BLaER1 (cell line): ENCODE data around the gene SYNE1.
"Not testable (repeated sequence)": the region's sequence is repeated elsewhere in the genome, so short reads cannot be mapped to it uniquely, and the experiment has no call there.

Experiments
- H3K27ac ChIP-seq: shearing (Covaris generic); formaldehyde crosslinking; 2 replicates; pipeline ENCODE4 v1.8.1; 2022
- H3K27me3 ChIP-seq: shearing (Covaris generic); formaldehyde crosslinking; 2 replicates; pipeline ENCODE4 v1.8.1; 2022
- H3K36me3 ChIP-seq: shearing (Covaris generic); formaldehyde crosslinking; 2 replicates; pipeline ENCODE4 v1.8.1; 2022
- H3K4me1 ChIP-seq: shearing (Covaris generic); formaldehyde crosslinking; 2 replicates; pipeline ENCODE4 v1.8.1; 2022
- H3K4me2 ChIP-seq: shearing (Covaris generic); formaldehyde crosslinking; 2 replicates; pipeline ENCODE4 v1.8.1; 2022
- H3K4me3 ChIP-seq: shearing (Covaris generic); formaldehyde crosslinking; 2 replicates; pipeline ENCODE4 v1.8.1; 2022
- H3K9ac ChIP-seq: shearing (Covaris generic); formaldehyde crosslinking; 2 replicates; pipeline ENCODE4 v1.8.1; 2022
- H3K9me3 ChIP-seq: shearing (Covaris generic); formaldehyde crosslinking; 2 replicates; pipeline ENCODE4 v1.8.1; 2022
- H4K20me1 ChIP-seq: shearing (Covaris generic); formaldehyde crosslinking; 2 replicates; pipeline ENCODE4 v1.8.1; 2022
- Cebpa-rat ChIP-seq: shearing (Covaris generic); IDR thresholded peaks from 2 replicates; pipeline ENCODE4 v1.8.1; 2022

SYNE1 gene, protein sequence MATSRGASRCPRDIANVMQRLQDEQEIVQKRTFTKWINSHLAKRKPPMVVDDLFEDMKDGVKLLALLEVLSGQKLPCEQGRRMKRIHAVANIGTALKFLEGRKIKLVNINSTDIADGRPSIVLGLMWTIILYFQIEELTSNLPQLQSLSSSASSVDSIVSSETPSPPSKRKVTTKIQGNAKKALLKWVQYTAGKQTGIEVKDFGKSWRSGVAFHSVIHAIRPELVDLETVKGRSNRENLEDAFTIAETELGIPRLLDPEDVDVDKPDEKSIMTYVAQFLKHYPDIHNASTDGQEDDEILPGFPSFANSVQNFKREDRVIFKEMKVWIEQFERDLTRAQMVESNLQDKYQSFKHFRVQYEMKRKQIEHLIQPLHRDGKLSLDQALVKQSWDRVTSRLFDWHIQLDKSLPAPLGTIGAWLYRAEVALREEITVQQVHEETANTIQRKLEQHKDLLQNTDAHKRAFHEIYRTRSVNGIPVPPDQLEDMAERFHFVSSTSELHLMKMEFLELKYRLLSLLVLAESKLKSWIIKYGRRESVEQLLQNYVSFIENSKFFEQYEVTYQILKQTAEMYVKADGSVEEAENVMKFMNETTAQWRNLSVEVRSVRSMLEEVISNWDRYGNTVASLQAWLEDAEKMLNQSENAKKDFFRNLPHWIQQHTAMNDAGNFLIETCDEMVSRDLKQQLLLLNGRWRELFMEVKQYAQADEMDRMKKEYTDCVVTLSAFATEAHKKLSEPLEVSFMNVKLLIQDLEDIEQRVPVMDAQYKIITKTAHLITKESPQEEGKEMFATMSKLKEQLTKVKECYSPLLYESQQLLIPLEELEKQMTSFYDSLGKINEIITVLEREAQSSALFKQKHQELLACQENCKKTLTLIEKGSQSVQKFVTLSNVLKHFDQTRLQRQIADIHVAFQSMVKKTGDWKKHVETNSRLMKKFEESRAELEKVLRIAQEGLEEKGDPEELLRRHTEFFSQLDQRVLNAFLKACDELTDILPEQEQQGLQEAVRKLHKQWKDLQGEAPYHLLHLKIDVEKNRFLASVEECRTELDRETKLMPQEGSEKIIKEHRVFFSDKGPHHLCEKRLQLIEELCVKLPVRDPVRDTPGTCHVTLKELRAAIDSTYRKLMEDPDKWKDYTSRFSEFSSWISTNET (N-terminal part only)

DNA sequence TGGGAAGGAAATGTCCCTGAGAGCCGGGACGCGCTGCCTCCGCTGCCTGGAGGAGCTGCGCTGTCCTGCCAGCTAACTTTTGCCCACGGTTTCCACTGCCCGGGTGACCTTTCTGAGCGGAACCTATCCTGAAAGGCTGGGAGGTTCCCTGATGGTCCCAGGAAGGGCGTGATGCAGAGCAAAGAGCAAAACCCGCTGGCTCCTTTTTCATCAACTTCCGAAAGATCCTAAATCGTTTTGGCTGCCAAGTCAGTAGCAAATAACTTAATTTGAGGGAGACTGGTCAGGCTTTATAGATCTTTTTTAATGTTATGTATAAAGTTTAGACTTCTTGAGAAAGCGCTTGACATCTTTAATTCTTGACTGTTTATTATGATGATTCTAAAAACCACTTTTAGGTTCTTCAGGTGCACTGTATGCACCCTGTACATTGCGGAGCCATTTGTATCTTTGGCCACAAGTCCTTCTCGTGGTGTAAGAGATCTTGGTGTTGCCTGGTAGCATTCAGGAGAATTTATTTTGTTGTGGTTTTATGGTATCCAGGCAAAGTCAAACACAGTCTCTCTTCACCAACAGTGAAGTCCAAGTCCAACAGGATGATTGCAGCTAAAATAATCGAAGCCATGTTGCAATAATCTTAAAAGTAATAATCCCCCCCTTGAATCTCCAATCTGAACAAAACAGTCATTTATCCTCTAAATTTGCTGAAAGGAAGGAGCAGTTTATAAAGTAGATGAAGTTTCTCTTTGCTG lies at the start of gene SYNE1:
Gene SYNE1 (minus strand): TSS at position 67 of the 752 bp plus-strand sequence. CDS start 9,031 bp downstream, outside the sequence.
- no peak within 1 kb of the TSS for H3K27ac ChIP-seq
- H3K9me3 ChIP-seq, result peaks cover 10% of the 10 kb centered on the region
- H3K27me3 ChIP-seq, result no peaks in the 10 kb centered on the region
- H3K9ac ChIP-seq, result no peak within 1 kb of the TSS
- no peak for TF ChIP-seq Cebpa-rat
- no peaks in the 10 kb centered on the region for H4K20me1 ChIP-seq
- no peaks in the 10 kb centered on the region for H3K36me3 ChIP-seq
- H3K4me2 ChIP-seq, result no peak within 1 kb of the TSS
- H3K4me1 ChIP-seq, result no peaks in the 10 kb centered on the region
- no peak within 1 kb of the TSS for H3K4me3 ChIP-seq

DNA sequence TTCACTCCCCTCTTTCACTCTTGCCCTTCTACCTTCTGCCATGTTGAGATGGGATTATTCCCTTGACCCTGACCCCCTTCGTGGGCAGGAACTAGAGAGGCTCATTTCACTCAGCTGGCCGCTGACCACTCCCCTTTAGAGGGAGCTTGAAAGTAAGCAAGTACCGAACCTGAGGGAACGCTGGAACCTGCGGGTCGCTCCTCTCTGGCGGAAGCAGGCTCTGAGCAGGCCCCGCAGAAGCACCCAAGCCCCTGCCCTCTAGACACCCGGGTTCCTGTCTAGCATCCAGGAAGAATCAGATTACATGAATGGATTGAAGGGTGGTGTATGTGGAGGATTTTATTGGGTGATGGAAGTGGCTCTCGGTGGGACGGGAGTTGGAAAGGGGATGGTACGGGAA lies 48.7 kb upstream of the SYNE1 start:
- H4K20me1 ChIP-seq, result no peaks in the 10 kb centered on the region
- no peaks in the 10 kb centered on the region for H3K9me3 ChIP-seq
- H3K27me3 ChIP-seq, result no peaks in the 10 kb centered on the region
- no peak overlapping the region for H3K9ac ChIP-seq
- peaks cover 10% of the 10 kb centered on the region; the same call in 1 of the 2 replicates for H3K4me1 ChIP-seq
- TF ChIP-seq Cebpa-rat, result no peak
- H3K27ac ChIP-seq, result no peak overlapping the region
- no peaks in the 10 kb centered on the region for H3K36me3 ChIP-seq
- H3K4me2 ChIP-seq, result no peak overlapping the region
- no peak overlapping the region for H3K4me3 ChIP-seq

DNA sequence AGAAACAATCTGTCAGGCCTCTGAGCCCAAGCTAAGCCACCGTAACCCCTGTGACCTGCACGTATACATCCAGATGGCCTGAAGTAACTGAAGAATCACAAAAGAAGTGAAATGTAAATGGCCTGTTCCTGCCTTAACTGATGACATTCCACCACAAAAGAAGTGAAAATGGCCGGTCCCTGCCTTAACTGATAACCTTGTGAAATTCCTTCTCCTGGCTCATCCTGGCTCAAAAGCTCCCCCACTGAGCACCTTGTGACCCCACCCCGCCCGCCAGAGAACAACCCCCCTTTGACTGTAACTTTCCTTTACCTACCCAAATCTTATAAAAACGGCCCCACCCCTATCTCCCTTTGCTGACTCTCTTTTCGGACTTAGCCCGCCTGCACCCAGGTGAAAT lies 45.8 kb upstream of the SYNE1 start:
- not testable (repeated sequence) for H3K9me3 ChIP-seq, H3K9ac ChIP-seq, H3K27me3 ChIP-seq, H3K27ac ChIP-seq, H3K4me2 ChIP-seq, H4K20me1 ChIP-seq, H3K4me3 ChIP-seq, H3K36me3 ChIP-seq
- H3K4me1 ChIP-seq, result peaks cover 14% of the 10 kb centered on the region; the same call in 1 of the 2 replicates

DNA sequence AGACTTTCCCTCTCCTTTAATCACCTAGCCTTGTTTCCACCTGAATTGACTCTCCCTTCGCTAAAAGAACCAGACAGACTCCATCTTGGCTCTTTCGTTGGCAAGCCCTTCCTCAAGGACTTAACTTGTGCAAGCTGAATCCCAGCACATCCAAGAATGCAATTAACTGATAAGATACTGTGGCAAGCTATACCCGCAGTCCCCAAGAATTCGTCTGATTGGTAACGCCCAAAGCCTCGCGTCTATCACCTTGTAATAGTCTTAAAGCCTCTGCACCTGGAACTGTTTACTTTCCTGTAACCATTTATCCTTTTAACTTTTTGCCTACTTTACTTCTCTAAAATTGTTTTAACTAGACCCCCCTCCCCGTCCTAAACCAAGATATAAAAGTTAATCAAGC lies 45.0 kb upstream of the SYNE1 start:
- Histone ChIP-seq H3K9ac (no peak overlapping the region), H3K27ac (no peak overlapping the region), H3K4me3 (no peak overlapping the region), H3K4me2 (no peak overlapping the region), H3K36me3 (no peaks in the 10 kb centered on the region), H3K9me3 (no peaks in the 10 kb centered on the region), H3K4me1 (peaks cover 14% of the 10 kb centered on the region; the same call in 1 of the 2 replicates), H4K20me1 (no peaks in the 10 kb centered on the region), H3K27me3 (no peaks in the 10 kb centered on the region)
- no peak for TF ChIP-seq Cebpa-rat

DNA sequence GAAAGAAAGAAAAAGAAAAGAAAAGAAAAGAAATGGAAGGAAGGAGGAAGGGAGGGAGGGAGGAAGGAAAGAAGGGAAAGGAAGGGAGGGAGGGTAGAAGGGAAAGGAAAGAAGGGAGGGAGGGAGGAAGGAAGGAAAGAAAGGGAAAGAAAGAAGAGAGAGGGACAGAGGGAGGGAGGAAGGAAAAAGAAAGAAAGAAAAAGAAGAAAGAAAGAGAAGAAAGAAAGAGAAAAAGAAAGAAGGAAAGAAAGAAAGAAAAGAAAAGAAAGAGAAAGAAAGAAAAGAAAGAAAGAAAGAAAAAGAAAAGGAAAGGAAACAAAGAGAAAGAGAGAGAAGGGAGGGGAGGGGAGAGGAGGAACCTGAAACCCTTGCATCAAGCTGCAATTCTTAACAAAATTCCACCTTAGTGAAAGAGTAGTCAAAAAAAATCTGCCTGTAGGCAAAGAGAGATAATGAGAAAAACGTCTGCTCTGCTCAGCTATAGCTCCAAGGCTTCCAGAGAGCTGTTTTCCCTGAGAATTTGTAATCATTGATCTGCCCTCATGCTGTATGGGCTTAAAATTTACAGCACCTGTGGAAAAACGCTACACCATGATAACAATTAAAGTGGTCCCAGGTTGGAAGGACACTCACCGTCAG lies 43.8 kb upstream of the SYNE1 start:
- Histone ChIP-seq H3K9ac (no peak overlapping the region), H3K27ac (no peak overlapping the region), H3K27me3 (no peaks in the 10 kb centered on the region), H3K9me3 (no peaks in the 10 kb centered on the region), H3K4me1 (peaks cover 14% of the 10 kb centered on the region; the same call in 1 of the 2 replicates), H3K36me3 (no peaks in the 10 kb centered on the region), H3K4me3 (no peak overlapping the region), H4K20me1 (no peaks in the 10 kb centered on the region), H3K4me2 (no peak overlapping the region)
- no peak for TF ChIP-seq Cebpa-rat

DNA sequence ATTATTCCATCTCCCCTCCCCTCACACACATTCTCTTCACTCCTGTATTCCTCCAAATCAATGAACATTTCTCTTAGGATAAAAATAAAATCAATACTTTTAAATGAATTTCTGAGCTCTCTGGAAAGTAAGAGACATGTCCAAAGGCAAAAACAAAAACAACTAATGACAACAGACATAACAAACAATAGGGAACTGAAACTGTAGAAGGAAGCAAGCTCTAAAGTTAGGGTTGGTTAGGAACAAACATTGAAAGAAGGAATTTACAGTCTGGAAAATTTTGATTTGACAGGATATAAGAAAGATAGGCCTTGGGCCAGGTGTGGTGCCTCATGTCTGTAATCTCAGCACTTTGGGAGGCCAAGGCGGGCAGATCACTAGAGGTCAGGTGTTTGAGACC lies 43.0 kb upstream of the SYNE1 start:
- Histone ChIP-seq H3K27ac (no peak overlapping the region), H3K4me1 (peaks cover 7% of the 10 kb centered on the region; the same call in 1 of the 2 replicates), H3K9ac (no peak overlapping the region), H3K27me3 (no peaks in the 10 kb centered on the region), H4K20me1 (no peaks in the 10 kb centered on the region), H3K36me3 (no peaks in the 10 kb centered on the region), H3K4me2 (no peak overlapping the region; the same call in 1 of the 2 replicates), H3K9me3 (no peaks in the 10 kb centered on the region), H3K4me3 (no peak overlapping the region)
- TF ChIP-seq Cebpa-rat, result no peak

DNA sequence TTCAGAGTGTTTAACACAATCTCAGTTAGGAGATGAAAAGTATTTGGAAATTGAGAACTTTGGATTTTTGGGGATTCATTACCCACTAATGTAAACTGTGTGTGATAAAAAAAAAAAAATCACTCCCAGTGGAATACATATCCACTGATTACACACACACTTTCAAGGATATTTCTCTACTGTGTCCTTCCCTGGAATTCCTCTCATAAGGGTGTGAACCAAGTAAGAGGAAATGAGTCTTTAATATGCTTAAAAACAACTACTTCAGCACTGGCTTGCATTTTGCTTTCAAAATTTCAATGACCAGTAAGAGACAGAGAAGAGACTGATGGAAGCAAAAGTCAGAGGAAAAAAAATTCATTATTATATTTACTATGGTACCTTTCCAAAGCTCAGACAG lies 36.1 kb upstream of the SYNE1 start:
- no peak for TF ChIP-seq Cebpa-rat
- no peak overlapping the region for H3K27ac ChIP-seq
- H3K4me2 ChIP-seq, result no peak overlapping the region
- H3K27me3 ChIP-seq, result no peaks in the 10 kb centered on the region
- H3K9ac ChIP-seq, result no peak overlapping the region
- H3K9me3 ChIP-seq, result no peaks in the 10 kb centered on the region
- no peaks in the 10 kb centered on the region for H3K36me3 ChIP-seq
- no peak overlapping the region for H3K4me3 ChIP-seq
- H3K4me1 ChIP-seq, result no peaks in the 10 kb centered on the region
- H4K20me1 ChIP-seq, result no peaks in the 10 kb centered on the region

DNA sequence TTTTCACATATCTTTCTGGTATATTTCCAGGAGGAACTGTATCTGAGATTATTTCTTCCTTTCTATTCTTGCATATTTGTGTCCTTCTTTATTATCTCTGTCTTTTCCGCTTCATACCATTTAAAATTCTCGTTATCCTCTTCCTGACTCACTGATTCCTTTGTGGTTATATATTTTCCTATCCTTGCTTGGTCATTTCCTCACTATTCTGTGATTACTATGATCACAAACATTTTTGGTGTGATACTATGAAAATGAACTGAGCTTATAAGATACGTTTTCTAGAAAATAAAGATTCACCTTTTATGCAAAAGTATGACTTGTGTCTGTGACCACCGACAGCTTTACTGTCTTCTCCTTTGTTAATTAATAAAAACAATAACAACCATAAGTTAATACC lies 34.0 kb upstream of the SYNE1 start:
- no peaks in the 10 kb centered on the region for H4K20me1 ChIP-seq
- no peak overlapping the region for H3K27ac ChIP-seq
- no peak for TF ChIP-seq Cebpa-rat
- H3K27me3 ChIP-seq, result no peaks in the 10 kb centered on the region
- H3K4me3 ChIP-seq, result no peak overlapping the region
- no peak overlapping the region for H3K9ac ChIP-seq
- H3K4me1 ChIP-seq, result no peaks in the 10 kb centered on the region
- no peaks in the 10 kb centered on the region; the same call in 1 of the 2 replicates for H3K9me3 ChIP-seq
- no peak overlapping the region for H3K4me2 ChIP-seq
- no peaks in the 10 kb centered on the region for H3K36me3 ChIP-seq

DNA sequence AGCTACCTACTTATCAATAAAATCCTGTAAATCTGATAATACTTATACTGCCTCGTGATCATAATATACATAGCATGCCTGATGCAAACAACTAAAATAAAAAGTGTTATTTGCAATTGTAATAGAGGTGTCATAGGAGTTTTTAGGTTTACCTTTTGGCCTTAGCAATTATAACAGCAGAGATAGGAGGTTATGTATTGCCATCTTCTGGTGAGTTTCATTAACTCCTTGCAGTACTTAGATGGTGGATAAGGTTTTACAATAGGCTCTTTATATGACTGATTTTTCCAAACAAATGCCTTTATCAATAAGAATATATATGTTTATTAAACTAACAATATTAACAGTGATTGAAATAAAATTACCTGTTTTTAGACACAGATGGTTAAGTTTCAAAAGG lies 32.7 kb upstream of the SYNE1 start:
- Histone ChIP-seq H3K4me1 (no peaks in the 10 kb centered on the region), H3K9ac (no peak overlapping the region), H3K4me2 (no peak overlapping the region), H3K36me3 (no peaks in the 10 kb centered on the region), H3K27ac (no peak overlapping the region), H4K20me1 (no peaks in the 10 kb centered on the region), H3K4me3 (no peak overlapping the region), H3K27me3 (no peaks in the 10 kb centered on the region), H3K9me3 (no peaks in the 10 kb centered on the region; the same call in 1 of the 2 replicates)
- no peak for TF ChIP-seq Cebpa-rat
